HG03103 (cell line): Measurements from ENCODE around the gene MIOS.
A peak's percentile ranks its signal among the peaks of the same experiment; 100 is the strongest.
"Not testable (repeated sequence)": the region's sequence is repeated elsewhere in the genome, so short reads cannot be mapped to it uniquely, and the experiment has no call there.

Experiments
- ATAC-seq: cut with Tn5 transposase; IDR thresholded peaks from one replicate; pipeline ENCODE4 v1.9.1; 2021; ENCODE audit warnings: low read depth; ENCODE audit not compliant: unreplicated experiment

The MIOS gene

DNA sequence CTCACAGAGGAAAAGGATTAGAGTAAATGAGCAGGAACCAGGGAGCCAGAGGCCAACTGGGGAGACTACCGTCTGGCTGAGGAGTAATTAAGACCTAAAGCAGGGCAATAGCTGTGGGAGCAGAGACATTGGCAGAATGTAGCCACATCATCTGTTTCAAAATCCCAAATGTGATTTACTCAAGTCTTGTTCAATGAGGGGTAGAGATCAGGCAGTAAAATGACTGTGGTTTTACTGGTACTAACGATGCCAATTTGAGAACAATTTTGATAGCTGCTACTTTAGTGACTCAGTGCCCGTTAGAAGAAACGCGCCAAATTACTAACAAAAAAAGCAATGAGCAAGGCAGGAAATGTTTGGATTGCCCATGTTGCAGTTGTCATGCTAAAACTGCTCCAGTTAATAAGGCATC, 12.7 kb upstream of the MIOS start:
- ATAC-seq: no peak

DNA sequence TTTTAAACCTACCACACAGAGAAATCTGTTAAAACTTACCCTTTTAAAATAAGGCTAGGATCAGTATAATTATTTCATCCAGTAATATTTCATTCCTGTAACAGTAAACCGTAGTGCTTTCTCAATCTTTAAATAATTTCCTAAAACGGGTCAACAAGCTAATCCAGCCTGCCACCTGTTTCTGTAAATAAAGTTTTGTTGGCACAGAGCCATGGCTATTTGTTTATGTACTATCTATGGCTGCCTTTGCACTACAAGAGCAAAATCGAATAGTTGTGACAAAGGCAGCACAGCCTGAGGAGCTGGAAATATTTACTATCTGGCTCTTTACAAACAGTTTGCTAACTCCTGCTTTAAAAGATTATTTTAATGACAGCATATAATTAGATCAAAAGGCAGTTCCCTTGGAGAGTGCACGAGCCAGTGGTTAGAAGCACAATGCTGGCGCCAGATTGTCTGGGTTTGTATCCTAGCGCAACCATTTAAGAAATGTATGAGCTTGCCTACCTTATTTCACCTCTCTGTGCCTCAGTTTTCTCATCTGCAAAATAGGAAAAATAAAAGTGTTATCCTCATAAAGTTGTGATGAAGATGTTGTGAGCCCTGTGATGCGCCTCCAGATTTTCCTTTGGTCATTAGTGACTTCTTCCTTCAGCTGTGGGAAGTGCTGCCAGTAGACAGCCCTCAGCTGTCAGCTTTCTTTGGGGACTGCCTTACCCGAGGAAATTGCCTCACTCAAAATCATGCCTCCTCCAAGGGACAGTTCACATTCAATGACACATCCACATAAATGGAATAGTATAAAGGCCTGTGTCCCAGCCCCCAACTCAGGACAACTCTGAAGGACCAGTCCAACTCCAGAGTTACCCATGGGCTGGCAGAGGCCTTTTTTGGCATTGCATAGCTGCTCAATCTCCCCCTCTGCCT, 11.8 kb upstream of the MIOS start:
- ATAC-seq: no peak

DNA sequence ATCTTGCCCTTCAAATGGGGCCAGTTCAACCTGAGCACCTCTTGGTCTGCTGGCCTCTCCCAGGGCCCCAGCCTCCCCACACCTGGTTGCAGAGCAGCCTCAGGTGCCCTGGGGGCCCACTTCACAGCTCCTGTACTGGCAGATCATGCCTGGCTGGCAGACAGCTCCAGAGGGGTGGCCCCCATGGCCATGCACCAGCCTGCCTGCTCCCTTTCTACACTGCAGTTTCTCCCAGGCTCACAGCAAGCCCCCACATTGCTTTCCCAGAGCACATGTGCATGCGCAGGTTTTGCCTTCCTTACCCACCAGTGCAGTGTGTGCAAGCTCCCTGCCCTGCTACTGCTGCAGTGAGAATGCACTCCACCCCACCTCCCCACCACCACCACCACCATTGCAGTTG, 9.8 kb upstream of the MIOS start:
- no peak for ATAC-seq

DNA sequence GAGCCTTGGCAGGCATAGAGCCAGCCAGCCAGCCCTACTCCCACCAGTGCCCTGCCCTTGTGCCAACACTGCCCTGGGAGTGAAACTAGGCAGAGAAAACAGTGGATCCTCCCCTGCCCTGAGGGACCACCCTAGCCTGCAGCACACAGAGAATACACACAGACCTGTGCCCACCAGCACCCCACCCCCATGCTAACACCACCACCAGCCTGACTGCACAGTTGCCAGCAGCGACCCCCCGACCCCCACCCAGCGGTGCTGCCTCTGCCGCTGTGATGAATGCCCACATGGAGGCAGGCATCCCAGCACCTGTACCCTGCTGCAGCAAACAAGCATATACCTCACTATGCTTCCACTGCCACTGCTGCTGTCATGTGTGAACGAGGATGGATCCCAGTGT, 9.4 kb upstream of the MIOS start:
- no peak for ATAC-seq

DNA sequence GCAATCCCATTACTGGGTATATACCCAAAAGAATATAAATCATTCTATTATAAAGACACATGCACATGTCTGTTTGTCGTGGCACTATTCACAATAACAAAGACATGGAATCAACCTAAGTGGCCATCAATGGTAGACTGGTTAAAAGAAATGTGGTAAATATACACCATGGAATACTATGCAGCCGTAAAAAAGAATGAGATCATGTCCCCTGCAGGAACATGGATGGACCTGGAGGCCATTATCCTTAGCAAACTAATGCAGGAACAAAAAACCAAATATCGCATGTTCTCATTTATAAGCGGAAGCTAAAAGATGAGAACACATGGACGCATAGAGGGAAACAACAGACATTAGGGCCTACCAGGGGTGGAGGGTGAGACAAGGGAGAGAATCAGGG, 5.1 kb upstream of the MIOS start:
- not testable (repeated sequence) for ATAC-seq

DNA sequence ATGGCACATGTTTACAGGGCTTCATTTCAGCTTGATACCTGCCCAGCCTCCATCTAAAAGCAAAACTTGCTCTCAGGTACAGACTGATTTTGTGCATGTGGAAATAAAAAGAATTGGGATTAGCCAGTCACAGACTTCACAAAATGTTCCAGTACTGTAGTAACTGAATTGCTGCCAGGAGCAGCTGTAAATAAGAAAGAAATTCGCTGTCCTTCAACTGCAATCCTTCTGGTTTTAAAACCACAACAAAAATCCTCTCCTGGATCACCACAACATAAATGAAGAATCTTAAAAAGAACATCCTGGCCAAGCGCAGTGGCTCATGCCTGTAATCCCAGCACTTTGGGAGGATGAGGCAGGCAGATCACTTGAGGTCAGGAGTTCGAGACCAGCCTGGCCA, 3.9 kb upstream of the MIOS start:
- no peak for ATAC-seq

DNA sequence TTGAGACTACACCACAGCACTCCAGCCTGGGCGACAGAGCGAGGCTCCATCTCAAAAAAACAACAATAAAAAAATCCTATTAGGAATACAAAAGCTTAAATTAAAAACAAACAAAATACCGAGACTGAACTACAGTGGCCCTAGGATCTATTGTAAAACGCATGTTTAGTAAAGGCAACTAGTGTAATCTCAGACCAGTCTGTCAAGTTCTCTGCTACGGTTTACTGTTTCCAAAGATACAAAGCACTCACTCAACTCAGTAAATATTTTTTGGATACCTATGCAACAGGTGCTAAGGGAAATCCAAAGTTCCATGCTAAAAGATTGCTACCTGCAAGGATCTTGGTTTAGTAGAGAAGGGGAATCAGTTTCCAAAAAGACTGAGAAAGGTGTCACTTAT, 3.4 kb upstream of the MIOS start:
- ATAC-seq: no peak

DNA sequence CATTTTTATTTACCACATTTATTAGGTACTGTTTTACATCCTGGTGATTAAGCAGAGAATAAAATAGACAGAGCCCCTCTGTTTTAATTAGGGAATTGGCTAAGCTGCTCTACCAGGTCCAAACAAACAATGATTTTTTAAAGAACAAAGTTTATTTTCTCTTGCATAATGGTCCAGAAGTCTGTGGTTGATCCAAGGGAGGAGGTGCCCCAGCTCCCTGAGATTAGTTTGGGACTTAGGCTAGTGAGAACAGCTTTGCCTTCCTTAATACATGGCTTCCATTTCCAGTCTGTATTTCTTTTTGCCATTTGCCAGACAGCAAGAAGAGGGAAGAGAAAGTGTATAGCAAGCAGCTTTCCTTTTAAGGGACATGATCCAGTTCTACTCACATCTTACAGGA, 2.9 kb upstream of the MIOS start:
- no peak for ATAC-seq

DNA sequence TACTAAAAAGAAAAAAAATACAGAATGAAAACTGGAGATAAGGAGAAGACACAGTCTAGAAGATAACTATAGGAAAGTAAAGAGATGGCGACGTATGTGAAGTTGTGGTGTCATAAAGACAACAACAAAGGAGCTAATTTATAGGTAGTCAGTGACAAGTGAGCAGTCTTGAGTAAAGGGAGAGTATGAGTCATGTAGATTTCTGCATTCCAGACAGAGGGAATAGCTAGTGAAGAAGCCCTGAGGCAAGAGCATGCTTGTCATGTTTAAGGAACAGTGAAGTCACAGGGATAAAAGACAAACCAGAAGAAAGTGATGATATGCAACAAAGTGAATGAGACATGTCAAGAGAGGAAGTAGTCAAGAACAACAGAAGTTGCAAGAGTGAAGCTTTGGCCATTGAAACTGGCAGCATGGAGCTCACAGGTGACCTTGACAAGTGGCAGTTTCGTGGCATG, 2.3 kb upstream of the MIOS start:
- ATAC-seq: no peak

DNA sequence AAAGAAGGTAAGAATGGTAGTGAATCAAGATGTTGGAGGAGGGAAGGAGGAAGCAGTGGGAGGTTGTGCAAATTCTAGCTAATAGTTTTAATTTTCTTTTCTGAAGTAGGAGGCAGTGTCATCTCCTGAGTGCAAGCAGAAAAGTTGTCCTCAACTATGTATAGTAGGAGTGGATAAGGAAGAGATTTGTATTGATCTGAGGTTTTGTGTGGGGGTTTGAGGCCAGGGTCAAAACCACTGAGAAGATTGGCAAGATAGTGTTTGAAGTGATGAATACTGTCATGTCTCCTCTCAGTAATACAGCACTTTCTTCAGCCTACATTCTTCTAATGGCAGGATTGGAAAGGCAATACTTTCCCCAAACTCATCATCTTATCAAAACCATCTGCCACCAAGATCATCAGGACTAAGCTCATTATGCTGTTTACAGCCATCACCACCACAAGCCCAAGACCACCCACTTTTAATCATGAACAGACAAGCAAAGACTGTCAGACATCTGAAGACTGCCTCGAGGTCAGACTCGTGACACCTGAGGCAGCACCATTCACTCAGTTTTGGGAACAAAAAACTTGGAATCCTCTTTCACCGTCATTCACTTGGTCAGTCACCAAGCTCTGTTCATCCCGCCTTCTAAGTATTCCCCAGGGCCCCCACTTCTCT, 1.5 kb upstream of the MIOS start:
- ATAC-seq: no peak

DNA sequence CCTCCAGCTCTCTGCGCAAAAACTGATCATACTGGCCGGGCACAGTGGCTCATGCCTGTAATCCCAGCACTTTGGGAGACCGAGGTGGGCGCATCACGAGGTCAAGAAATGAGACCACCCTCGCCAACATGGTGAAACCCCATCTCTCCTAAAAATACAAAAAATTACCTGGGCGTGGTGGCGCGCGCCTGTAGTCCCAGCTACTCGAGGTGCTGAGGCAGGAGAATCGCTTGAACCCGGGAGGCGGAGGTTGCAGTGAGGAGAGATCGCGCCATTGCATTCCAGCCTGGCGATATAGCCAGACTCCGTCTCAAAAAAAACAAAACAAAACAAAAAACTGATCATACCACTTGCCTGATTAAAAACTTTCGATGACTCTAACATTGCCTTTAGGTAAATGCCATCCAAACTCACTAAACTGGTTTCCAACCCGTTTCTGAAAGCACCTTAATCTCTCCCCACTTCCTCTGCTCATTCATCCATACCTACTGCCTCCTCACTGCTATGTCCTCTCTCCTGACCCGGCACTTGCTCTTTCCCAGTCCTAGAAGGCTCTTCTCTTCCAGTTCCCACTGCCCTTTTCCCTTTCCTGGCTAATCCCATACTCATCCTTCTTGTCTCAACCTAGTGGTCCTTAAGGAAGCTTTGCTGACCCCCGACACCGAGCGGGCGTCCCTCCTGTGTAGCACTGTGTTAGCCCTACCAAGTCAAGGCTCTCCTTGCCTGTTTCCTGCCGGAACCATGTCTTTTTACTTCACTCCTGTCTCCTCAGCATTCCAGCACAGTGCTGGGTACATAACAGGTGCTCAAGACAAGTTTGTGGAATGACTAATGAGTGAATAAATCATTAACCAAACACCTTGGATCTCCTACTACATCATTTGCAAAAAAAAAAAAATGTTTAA, 686 bp upstream of the MIOS start:
- peak; percentile 6 for ATAC-seq

DNA sequence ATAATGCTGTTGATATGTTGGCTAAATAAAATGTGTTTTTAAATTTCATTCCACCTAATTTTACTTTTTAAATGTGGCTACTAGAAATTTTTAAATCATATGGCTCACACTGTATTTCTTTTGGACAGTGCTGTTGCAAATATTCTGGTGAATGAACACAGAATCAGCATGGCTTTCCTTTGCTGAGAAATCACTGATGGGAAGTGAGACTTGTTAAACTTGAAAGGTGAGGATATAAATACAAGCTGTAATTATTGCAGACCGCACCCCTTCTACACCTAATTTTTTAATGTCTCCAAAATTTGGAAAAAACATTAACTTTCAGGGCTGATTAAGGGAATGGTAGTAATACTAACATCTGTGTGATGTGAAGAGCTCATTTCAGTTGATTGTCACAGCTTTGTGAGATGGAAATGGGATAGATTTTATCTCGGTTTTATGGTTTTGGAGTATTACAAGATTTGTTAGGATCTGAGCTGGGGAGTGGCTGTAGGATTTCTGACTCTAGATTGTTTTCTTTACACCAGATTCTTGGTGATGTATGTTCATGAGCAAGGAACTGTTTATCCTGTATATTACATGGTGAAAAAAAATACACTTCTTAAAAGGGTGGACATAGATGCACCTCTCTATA, 1.3 kb downstream of the MIOS start:
- ATAC-seq: no peak

DNA sequence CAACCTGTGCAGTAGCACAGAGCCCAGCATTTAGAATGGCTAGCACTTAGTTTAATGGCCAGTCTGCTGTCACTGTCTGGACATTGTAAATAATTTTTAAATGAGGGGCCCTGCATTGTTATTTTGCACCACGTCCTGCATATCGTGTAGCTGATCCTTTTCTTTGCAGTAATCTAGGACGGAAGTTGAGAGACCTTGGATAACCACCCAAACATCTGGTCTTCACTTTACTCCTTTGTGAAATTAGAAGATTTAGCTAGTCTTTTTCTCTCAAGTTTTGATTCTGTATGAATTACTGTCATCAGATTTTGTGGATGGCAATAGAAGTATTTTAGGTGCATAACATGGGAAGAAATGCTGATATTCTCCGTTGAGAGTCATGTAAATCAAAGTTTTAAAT, 1.9 kb downstream of the MIOS start:
- no peak for ATAC-seq

DNA sequence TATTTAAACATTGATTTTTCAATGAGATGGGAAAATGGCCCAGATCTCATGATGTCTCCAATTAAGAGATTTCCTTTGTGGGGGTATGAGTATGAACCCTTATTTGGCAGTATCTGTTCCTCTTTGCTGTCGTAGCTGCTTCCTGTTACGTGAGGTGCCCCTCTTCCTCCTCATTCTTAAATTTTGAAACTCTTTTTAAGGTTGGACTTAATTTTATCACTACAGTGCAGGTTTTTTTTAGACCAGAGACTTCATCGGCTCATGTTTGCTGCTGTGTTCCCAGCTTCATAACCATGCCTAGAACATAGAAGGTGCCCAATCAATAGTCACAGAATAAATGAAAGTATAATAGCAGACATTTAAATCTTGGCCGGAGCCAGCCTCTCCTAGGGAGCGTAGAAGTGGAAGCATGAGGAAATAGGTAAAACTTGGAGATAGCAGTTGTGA, 2.4 kb downstream of the MIOS start:
- ATAC-seq: peak; percentile 47

DNA sequence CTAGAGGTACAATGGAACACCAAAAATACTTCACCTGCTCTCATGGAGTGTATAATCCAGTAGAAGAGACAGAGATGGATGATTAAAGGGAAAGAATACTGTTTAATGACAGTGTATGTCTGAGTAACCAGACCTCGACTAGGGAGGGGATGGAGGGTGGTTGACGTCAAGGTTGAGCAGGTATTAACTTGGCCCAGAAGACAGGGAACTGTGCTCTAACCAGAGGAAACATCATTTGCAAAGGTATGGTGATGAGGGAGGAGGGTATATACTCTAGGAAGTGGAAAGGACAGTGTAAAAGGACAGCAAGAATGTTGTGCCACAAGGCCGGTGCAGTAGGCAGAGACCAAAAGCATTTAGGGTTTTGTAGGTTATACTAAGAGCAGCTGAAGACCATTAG, 2.9 kb downstream of the MIOS start:
- ATAC-seq: no peak

DNA sequence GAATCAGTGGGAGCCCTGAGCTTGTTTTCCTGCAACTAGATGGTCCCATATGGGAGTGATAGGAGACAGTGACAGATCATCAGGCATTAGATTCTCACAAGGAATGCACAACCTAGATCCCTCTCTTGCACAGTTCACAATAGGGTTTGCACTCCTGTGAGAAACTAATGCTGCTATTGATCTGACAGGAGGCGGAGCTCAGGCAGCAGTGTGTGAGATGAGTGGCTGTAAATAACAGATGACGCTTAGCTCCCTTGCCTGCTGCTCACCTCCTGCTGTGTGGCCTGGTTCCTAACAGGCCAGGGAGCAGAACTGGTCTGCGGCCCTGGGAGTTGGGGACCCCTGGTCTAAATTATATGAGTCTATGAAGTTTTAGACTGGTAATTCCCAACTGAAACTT, 3.9 kb downstream of the MIOS start:
- no peak for ATAC-seq

DNA sequence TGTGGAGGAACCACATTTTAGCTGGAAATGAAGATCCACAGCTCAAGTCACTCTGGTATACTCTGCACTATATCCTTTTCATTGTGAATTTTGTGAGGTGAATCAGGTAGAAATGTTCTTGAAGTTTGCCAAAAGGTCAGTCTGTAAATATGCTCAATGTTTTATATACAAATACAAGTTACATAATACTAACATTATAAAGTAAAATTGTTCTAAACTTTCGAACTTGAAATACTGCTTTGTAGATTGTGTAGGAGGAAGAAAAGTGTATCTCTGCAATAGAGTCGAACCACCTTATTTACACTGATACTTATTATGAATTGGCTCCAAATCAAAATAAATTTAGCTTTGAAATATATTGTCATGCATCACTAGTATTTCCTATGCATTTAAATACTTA, 7.0 kb downstream of the MIOS start:
- ATAC-seq: no peak

DNA sequence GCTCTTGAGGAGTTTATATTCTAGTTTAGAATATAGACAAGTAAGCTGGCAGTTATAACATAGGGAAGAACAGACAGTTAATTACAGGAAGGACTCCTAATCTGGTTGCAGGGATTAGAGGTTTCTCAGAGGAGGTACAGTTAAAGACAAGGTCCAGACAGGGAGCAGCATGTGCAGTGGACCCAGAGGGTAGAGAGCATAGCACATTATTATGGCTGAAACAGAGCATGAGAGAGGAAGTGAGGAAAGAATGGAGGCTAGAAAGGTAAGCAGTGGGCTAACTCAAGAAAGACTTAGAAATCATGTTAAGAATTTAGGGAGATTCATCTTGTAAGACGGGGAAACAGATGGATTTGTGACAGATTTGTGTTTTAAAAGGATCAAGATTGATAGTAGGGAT, 9.7 kb downstream of the MIOS start:
- no peak for ATAC-seq

DNA sequence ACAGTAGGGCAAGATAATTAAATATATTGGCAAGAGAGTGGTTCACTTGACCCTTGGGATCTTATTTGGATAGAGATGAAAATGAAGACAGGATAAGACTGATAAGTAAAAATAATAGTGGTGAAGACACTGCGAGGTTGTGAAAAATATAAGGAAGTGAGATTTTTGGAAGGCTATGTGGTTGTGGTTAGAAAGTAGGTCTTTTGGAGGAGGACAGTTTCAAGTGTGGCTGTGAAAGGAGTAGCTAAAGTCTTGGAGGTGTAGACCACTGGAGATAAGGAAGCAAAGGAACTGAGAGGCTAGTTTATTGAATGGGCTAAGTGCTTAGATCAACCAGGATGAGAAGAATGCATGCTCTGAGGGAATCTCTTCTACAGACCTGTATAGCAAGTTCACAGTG, 11.2 kb downstream of the MIOS start:
- ATAC-seq: peak; percentile 63

DNA sequence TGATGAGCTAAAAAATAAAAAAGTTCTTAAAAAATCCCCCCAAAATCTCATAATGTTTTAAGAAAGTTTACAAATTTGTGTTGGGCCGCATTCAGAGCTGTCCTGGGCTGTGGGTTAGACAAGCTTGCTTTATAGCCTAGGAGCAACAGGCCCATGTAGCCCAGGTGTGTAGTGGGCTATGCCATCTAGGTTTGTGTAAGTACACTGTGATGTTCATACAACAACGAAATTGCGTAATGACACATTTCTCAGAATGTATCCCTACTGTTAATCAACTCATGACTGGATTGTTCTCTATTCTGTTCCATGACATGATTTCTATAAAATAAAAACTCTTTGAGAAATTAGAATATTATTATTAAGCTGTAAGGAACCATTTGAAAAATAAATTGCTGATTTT, 13.0 kb downstream of the MIOS start:
- ATAC-seq: no peak
